ENCODE data around the gene ATP6V0E1. TPM values are rescaled to one million over a fixed set of nuclear protein-coding genes. Genes with fewer than 3 reads are reported as not detected.

The ATP6V0E1 gene
- total RNA-seq, 1 donor from 2014 or later: 137 TPM

GRCh38 chr5:173033923-173034322 lies 50.4 kb downstream of the ATP6V0E1 start:
- no peak overlapping the region for H3K4me3 Mint-ChIP-seq (ENCODE audit: low read depth)
- peaks cover 7% of the 10 kb centered on the region for H3K36me3 Mint-ChIP-seq (ENCODE audit: insufficient read depth)
- H3K9me3 Mint-ChIP-seq (ENCODE audit: low read depth): no peaks in the 10 kb centered on the region
- H3K27ac Mint-ChIP-seq: no peak overlapping the region
- no peak for TF ChIP-seq CTCF (IDR thresholded peaks at IDR 0.05; ENCODE audit: unreplicated experiment)
- H3K4me1 Mint-ChIP-seq (ENCODE audit: low read depth): no peaks in the 10 kb centered on the region
- no peaks in the 10 kb centered on the region for H3K27me3 Mint-ChIP-seq
- DNase-seq (ENCODE audit: low spot score, unreplicated experiment): no peak

GRCh38 chr5:173035904-173036707 lies 52.5 kb downstream of the ATP6V0E1 start:
- DNase-seq (ENCODE audit: low spot score, unreplicated experiment): no peak
- no peaks in the 10 kb centered on the region for H3K27me3 Mint-ChIP-seq
- H3K9me3 Mint-ChIP-seq (ENCODE audit: low read depth): peaks cover 5% of the 10 kb centered on the region
- H3K4me1 Mint-ChIP-seq (ENCODE audit: low read depth): no peaks in the 10 kb centered on the region
- H3K36me3 Mint-ChIP-seq (ENCODE audit: insufficient read depth): peaks cover 16% of the 10 kb centered on the region
- no peak overlapping the region for H3K27ac Mint-ChIP-seq
- no peak overlapping the region for H3K4me3 Mint-ChIP-seq (ENCODE audit: low read depth)
- no peak for TF ChIP-seq CTCF (IDR thresholded peaks at IDR 0.05; ENCODE audit: unreplicated experiment)

- peaks cover 5% of the 10 kb centered on the region for H3K9me3 Mint-ChIP-seq (ENCODE audit: low read depth)
- no peak overlapping the region for H3K4me3 Mint-ChIP-seq (ENCODE audit: low read depth)
- H3K36me3 Mint-ChIP-seq (ENCODE audit: insufficient read depth): peaks cover 17% of the 10 kb centered on the region
- H3K4me1 Mint-ChIP-seq (ENCODE audit: low read depth): peaks cover 10% of the 10 kb centered on the region
- H3K27ac Mint-ChIP-seq: no peak overlapping the region
- no peak for DNase-seq (ENCODE audit: low spot score, unreplicated experiment)
- no peaks in the 10 kb centered on the region for H3K27me3 Mint-ChIP-seq
- no peak for TF ChIP-seq CTCF (IDR thresholded peaks at IDR 0.05; ENCODE audit: unreplicated experiment)
Measured at GRCh38 chr5:173039188-173039587, 55.6 kb downstream of the ATP6V0E1 start.

GRCh38 chr5:173039964-173040363 lies 56.4 kb downstream of the ATP6V0E1 start:
- Mint-ChIP-seq H3K9me3 (ENCODE audit: low read depth) (peaks cover 5% of the 10 kb centered on the region), H3K4me3 (ENCODE audit: low read depth) (no peak overlapping the region), H3K36me3 (ENCODE audit: insufficient read depth) (peaks cover 15% of the 10 kb centered on the region), H3K27me3 (no peaks in the 10 kb centered on the region), H3K27ac (peak overlapping the region; percentile 46), H3K4me1 (ENCODE audit: low read depth) (peaks cover 10% of the 10 kb centered on the region)
- no peak for DNase-seq (ENCODE audit: low spot score, unreplicated experiment)
- TF ChIP-seq CTCF (IDR thresholded peaks at IDR 0.05; ENCODE audit: unreplicated experiment): no peak

GRCh38 chr5:173041881-173042762 lies 58.6 kb downstream of the ATP6V0E1 start:
- peaks cover 5% of the 10 kb centered on the region for H3K9me3 Mint-ChIP-seq (ENCODE audit: low read depth)
- H3K4me1 Mint-ChIP-seq (ENCODE audit: low read depth): peaks cover 19% of the 10 kb centered on the region
- H3K27me3 Mint-ChIP-seq: no peaks in the 10 kb centered on the region
- H3K36me3 Mint-ChIP-seq (ENCODE audit: insufficient read depth): peaks cover 10% of the 10 kb centered on the region
- H3K4me3 Mint-ChIP-seq (ENCODE audit: low read depth): no peak overlapping the region
- no peak for DNase-seq (ENCODE audit: low spot score, unreplicated experiment)
- peak overlapping the region; percentile 14 for H3K27ac Mint-ChIP-seq
- no peak for TF ChIP-seq CTCF (IDR thresholded peaks at IDR 0.05; ENCODE audit: unreplicated experiment)

All from progenitor cell of endocrine pancreas (in vitro differentiated cells).